ENCODE measurements around the gene ATP10A.
A peak's percentile ranks its signal among the peaks of the same experiment; 100 is the strongest.

The ATP10A gene

GRCh38 chr15:25700916-25701315, 162.2 kb downstream of the ATP10A start:
- TF ChIP-seq GATA1 (IDR thresholded peaks at IDR 0.05; ENCODE audit: low read depth, low read length) (no peak), POLR2A (IDR thresholded peaks at IDR 0.05; ENCODE audit: low read length) (no peak)
- no peak for DNase-seq

DNA sequence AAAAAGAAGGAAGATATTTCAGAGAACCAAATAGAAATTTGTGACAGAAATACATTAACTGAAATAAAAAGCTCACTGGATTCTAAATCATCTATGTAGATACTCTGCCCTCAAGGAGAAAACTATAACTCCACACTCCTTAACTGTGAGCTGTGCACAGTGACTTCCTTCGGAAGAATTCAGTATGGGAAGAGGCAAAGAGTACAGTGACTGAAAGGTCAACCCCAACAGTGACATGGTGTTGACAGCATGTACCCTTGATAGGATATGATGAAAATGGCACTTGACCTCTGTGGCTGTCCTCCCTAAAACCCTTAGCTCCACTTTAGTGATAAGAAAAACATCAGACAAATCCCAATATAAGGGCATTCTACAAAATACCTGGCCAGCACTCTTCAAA, 165.5 kb downstream of the ATP10A start:
- no peak for DNase-seq
- no peak for TF ChIP-seq GATA1 (IDR thresholded peaks at IDR 0.05; ENCODE audit: low read depth, low read length)
- TF ChIP-seq POLR2A (IDR thresholded peaks at IDR 0.05; ENCODE audit: low read length): no peak

GRCh38 chr15:25695875-25696760, 167.0 kb downstream of the ATP10A start:
- DNase-seq: no peak
- TF ChIP-seq POLR2A (IDR thresholded peaks at IDR 0.05; ENCODE audit: low read length) (no peak), GATA1 (IDR thresholded peaks at IDR 0.05; ENCODE audit: low read depth, low read length) (no peak)

DNA sequence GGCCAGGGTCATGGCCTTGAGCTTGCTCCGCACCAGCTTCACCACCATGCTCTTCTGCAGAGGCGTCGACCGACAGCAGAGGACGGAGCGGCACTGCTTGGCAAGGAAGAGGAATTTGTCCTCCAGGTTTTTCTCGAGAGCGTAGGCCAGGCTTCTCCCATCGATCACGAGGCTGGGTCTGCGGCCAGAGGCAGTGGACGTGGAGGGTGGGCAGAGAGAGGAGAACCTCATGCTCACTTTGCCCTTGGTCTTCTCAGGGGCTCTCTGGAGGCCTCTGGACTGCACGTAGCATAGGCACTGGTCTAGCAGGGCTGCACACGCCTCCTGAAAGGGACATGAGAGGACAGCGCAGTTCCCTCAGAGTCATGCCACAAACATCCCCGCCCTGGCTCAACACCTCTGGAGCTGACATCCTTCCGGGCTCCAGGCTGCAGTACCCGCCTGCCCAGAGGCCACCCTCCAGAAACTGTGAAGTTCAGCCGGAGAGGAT, 168.3 kb downstream of the ATP10A start:
- TF ChIP-seq POLR2A (IDR thresholded peaks at IDR 0.05; ENCODE audit: low read length): no peak
- no peak for TF ChIP-seq GATA1 (IDR thresholded peaks at IDR 0.05; ENCODE audit: low read depth, low read length)
- no peak for DNase-seq

- no peak for TF ChIP-seq POLR2A (IDR thresholded peaks at IDR 0.05; ENCODE audit: low read length)
- TF ChIP-seq GATA1 (IDR thresholded peaks at IDR 0.05; ENCODE audit: low read depth, low read length): no peak
- DNase-seq: no peak
Measured at GRCh38 chr15:25694239-25694584, 168.9 kb downstream of the ATP10A start.

- TF ChIP-seq POLR2A (IDR thresholded peaks at IDR 0.05; ENCODE audit: low read length): no peak
- TF ChIP-seq GATA1 (IDR thresholded peaks at IDR 0.05; ENCODE audit: low read depth, low read length): no peak
- DNase-seq: peak; percentile 3 to 26
Measured at GRCh38 chr15:25693321-25694238, 169.5 kb downstream of the ATP10A start.

- no peak for TF ChIP-seq GATA1 (IDR thresholded peaks at IDR 0.05; ENCODE audit: low read depth, low read length)
- TF ChIP-seq POLR2A (IDR thresholded peaks at IDR 0.05; ENCODE audit: low read length): no peak
- DNase-seq: peak in 1 of 2 experiments; percentile 2
Measured at GRCh38 chr15:25691544-25692430, 171.3 kb downstream of the ATP10A start.

- TF ChIP-seq GATA1 (IDR thresholded peaks at IDR 0.05; ENCODE audit: low read depth, low read length) (no peak), POLR2A (IDR thresholded peaks at IDR 0.05; ENCODE audit: low read length) (no peak)
- DNase-seq: no peak
Measured at GRCh38 chr15:25690673-25691543, 172.2 kb downstream of the ATP10A start.

DNA sequence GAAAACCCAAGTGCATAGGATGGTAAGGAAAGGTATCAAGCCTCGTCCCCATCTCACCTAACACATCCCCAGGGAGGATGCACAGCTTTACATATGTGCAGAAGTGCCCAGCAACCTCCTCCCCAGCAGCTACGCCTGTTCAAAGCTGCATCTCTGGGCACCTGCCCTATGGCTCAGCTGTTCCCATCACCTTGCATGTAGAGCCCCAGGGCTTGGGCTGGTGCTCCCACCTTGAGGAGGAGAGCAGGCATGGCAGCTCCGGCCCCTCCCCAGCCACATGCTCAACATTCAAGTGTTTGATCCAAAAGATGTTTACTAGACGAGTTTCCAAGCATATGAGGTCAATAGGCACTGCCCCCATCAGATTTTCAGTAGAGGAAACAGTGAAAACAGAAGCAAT, 173.5 kb downstream of the ATP10A start:
- TF ChIP-seq GATA1 (IDR thresholded peaks at IDR 0.05; ENCODE audit: low read depth, low read length) (no peak), POLR2A (IDR thresholded peaks at IDR 0.05; ENCODE audit: low read length) (no peak)
- no peak for DNase-seq

DNA sequence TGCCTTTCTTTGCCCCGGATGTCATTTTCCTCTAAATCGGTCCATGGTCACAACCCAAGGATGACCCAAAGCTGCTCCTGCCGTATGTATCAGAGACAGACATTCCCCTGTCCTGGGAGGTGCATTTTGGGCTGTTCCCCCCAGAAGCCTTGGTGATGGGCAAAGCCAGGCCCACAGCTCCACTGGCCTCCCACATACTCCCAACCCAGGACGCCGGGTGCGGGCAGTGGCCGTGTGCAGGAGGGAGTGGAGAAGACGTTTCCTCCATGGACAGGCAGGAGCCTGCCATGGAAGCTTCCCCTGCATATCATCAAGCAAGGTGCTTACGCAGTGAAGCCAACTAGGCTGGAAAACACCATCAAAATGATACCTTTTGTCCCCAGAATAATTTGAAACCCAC, 175.0 kb downstream of the ATP10A start:
- DNase-seq: no peak
- TF ChIP-seq POLR2A (IDR thresholded peaks at IDR 0.05; ENCODE audit: low read length) (no peak), GATA1 (IDR thresholded peaks at IDR 0.05; ENCODE audit: low read depth, low read length) (no peak)

- no peak for TF ChIP-seq POLR2A (IDR thresholded peaks at IDR 0.05; ENCODE audit: low read length)
- TF ChIP-seq GATA1 (IDR thresholded peaks at IDR 0.05; ENCODE audit: low read depth, low read length): no peak
- DNase-seq: no peak
Measured at GRCh38 chr15:25687689-25688088, 175.4 kb downstream of the ATP10A start.

- no peak for DNase-seq
- TF ChIP-seq GATA1 (IDR thresholded peaks at IDR 0.05; ENCODE audit: low read depth, low read length) (no peak), POLR2A (IDR thresholded peaks at IDR 0.05; ENCODE audit: low read length) (no peak)
Measured at GRCh38 chr15:25687276-25687675, 175.9 kb downstream of the ATP10A start.

All from erythroblast (primary cell).